Cardiac fibroblast (primary cell): Measurements from ENCODE around the gene TMEM9.

Experiments used
- DNase-seq, 2 donors: peaks; one replicate each; pipeline versions ENCODE4 v3.0.0 to v3.0.0-alpha.2; 2010; ENCODE audit warnings: low read depth in 2 of 2
- H3K4me3 ChIP-seq, 2 donors: replicated peaks in 1 of 2; 1 replicate in 1 of 2; 2 replicates in 1 of 2; pipeline ENCODE4 v1.5.1; 2011; ENCODE audit warnings: low read depth in 2 of 2, low read length in 2 of 2, mild to moderate bottlenecking in 2 of 2, moderate library complexity in 1 of 2
- CTCF ChIP-seq: IDR thresholded peaks from one replicate; pipeline ENCODE4 v1.5.1; 2011; ENCODE audit warnings: low read depth, mild to moderate bottlenecking, low read length, inconsistent platforms

Gene TMEM9

GRCh38 chr1:201157949-201158348, 3.7 kb upstream of the TMEM9 start:
- no peak overlapping the region for H3K4me3 ChIP-seq
- no peak for DNase-seq
- TF ChIP-seq CTCF: no peak

GRCh38 chr1:201156819-201157218, 2.5 kb upstream of the TMEM9 start:
- no peak for DNase-seq
- TF ChIP-seq CTCF: no peak
- no peak overlapping the region for H3K4me3 ChIP-seq

GRCh38 chr1:201156346-201156745, 2.1 kb upstream of the TMEM9 start:
- no peak overlapping the region for H3K4me3 ChIP-seq
- DNase-seq: no peak
- no peak for TF ChIP-seq CTCF

- H3K4me3 ChIP-seq: no peak overlapping the region
- no peak for DNase-seq
- TF ChIP-seq CTCF: no peak
Measured at GRCh38 chr1:201155354-201155753, 1.1 kb upstream of the TMEM9 start.

- H3K4me3 ChIP-seq: peak overlapping the region; percentile 70 to 73
- no peak for DNase-seq
- no peak for TF ChIP-seq CTCF
Measured at GRCh38 chr1:201153474-201154388, 543 bp downstream of the TMEM9 start.

- H3K4me3 ChIP-seq: no peak overlapping the region
- peak; percentile 52 to 53 for DNase-seq
- TF ChIP-seq CTCF: peak; percentile 27
Measured at GRCh38 chr1:201149400-201149799, 4.9 kb downstream of the TMEM9 start.
